ENCODE data around the gene PEX11B.

PEX11B gene

DNA sequence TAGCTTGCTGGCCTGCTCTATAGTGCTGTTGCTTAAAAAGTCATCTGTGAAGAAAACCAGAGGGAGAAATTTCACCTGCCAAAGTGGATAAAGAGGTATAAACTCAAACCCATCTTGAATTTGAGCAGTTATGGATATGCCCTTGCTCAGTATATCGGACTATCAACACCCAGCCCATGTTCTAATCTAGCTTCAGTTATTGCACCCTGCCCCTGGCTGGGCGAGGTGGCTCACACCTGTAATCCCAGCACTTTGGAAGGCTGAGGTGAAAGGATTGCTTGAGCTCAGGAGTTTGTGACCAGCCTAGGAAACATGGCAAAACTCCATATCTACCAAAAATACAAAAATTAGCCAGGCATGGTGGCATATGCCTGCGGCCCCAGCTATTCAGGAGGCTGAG, 26.0 kb upstream of the PEX11B start:
- no peak for ATAC-seq
- TF ChIP-seq CSRNP3 (CRISPR knock-in tag; IDR thresholded peaks at IDR 0.05) = no peak
- TF ChIP-seq OSR1 (CRISPR knock-in tag; IDR thresholded peaks at IDR 0.05) = no peak
- no peak for TF ChIP-seq ZC3H10 (CRISPR knock-in tag; IDR thresholded peaks at IDR 0.05)
- TF ChIP-seq PPARA (CRISPR knock-in tag; IDR thresholded peaks at IDR 0.05; ENCODE audit: borderline replicate concordance) = no peak
- TF ChIP-seq RARB (CRISPR knock-in tag; IDR thresholded peaks at IDR 0.05) = no peak
- TF ChIP-seq ZNF8 (CRISPR knock-in tag; IDR thresholded peaks at IDR 0.05) = no peak
- TF ChIP-seq CREB5 (CRISPR knock-in tag; IDR thresholded peaks at IDR 0.05; ENCODE audit: low read depth) = no peak
- TF ChIP-seq PATZ1 (CRISPR knock-in tag; IDR thresholded peaks at IDR 0.05; ENCODE audit: borderline replicate concordance) = no peak
- no peak for TF ChIP-seq ESRRG (CRISPR knock-in tag; IDR thresholded peaks at IDR 0.05)
- TF ChIP-seq, protein P1, sequence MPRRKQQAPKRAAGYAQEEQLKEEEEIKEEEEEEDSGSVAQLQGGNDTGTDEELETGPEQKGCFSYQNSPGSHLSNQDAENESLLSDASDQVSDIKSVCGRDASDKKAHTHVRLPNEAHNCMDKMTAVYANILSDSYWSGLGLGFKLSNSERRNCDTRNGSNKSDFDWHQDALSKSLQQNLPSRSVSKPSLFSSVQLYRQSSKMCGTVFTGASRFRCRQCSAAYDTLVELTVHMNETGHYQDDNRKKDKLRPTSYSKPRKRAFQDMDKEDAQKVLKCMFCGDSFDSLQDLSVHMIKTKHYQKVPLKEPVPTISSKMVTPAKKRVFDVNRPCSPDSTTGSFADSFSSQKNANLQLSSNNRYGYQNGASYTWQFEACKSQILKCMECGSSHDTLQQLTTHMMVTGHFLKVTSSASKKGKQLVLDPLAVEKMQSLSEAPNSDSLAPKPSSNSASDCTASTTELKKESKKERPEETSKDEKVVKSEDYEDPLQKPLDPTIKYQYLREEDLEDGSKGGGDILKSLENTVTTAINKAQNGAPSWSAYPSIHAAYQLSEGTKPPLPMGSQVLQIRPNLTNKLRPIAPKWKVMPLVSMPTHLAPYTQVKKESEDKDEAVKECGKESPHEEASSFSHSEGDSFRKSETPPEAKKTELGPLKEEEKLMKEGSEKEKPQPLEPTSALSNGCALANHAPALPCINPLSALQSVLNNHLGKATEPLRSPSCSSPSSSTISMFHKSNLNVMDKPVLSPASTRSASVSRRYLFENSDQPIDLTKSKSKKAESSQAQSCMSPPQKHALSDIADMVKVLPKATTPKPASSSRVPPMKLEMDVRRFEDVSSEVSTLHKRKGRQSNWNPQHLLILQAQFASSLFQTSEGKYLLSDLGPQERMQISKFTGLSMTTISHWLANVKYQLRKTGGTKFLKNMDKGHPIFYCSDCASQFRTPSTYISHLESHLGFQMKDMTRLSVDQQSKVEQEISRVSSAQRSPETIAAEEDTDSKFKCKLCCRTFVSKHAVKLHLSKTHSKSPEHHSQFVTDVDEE (CRISPR knock-in tag; IDR thresholded peaks at IDR 0.05) = no peak
- TF ChIP-seq ZFP3 (CRISPR knock-in tag; IDR thresholded peaks at IDR 0.05) = no peak
- no peak for TF ChIP-seq ZFP30 (CRISPR knock-in tag; IDR thresholded peaks at IDR 0.05)
- TF ChIP-seq SNAI2 (CRISPR knock-in tag; IDR thresholded peaks at IDR 0.05) = no peak
- TF ChIP-seq, protein P2, sequence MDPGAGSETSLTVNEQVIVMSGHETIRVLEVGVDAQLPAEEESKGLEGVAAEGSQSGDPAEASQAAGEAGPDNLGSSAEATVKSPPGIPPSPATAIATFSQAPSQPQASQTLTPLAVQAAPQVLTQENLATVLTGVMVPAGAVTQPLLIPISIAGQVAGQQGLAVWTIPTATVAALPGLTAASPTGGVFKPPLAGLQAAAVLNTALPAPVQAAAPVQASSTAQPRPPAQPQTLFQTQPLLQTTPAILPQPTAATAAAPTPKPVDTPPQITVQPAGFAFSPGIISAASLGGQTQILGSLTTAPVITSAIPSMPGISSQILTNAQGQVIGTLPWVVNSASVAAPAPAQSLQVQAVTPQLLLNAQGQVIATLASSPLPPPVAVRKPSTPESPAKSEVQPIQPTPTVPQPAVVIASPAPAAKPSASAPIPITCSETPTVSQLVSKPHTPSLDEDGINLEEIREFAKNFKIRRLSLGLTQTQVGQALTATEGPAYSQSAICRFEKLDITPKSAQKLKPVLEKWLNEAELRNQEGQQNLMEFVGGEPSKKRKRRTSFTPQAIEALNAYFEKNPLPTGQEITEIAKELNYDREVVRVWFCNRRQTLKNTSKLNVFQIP (CRISPR knock-in tag; IDR thresholded peaks at IDR 0.05; ENCODE audit: borderline replicate concordance, low read depth) = no peak
- no peak for TF ChIP-seq CSDC2 (CRISPR knock-in tag; IDR thresholded peaks at IDR 0.05)
- no peak for TF ChIP-seq ISL1 (CRISPR knock-in tag; IDR thresholded peaks at IDR 0.05)
- TF ChIP-seq TCF4 (CRISPR knock-in tag; IDR thresholded peaks at IDR 0.05; ENCODE audit: borderline replicate concordance) = no peak
- TF ChIP-seq ZNF565 (CRISPR knock-in tag; conservative IDR thresholded peaks at IDR 0.05; ENCODE audit: low read depth) = no peak
- TF ChIP-seq ZNF70 (CRISPR knock-in tag; IDR thresholded peaks at IDR 0.05) = no peak

- no peak for TF ChIP-seq TCF4 (CRISPR knock-in tag; IDR thresholded peaks at IDR 0.05; ENCODE audit: borderline replicate concordance)
- no peak for TF ChIP-seq CREB5 (CRISPR knock-in tag; IDR thresholded peaks at IDR 0.05; ENCODE audit: low read depth)
- no peak for TF ChIP-seq ZC3H10 (CRISPR knock-in tag; IDR thresholded peaks at IDR 0.05)
- TF ChIP-seq ZFP30 (CRISPR knock-in tag; IDR thresholded peaks at IDR 0.05) = no peak
- TF ChIP-seq CSDC2 (CRISPR knock-in tag; IDR thresholded peaks at IDR 0.05) = no peak
- no peak for TF ChIP-seq ZNF70 (CRISPR knock-in tag; IDR thresholded peaks at IDR 0.05)
- no peak for TF ChIP-seq GLIS3 (CRISPR knock-in tag; IDR thresholded peaks at IDR 0.05)
- no peak for TF ChIP-seq PPARA (CRISPR knock-in tag; IDR thresholded peaks at IDR 0.05; ENCODE audit: borderline replicate concordance)
- no peak for TF ChIP-seq BACH2 (CRISPR knock-in tag; IDR thresholded peaks at IDR 0.05; ENCODE audit: borderline replicate concordance)
- no peak for TF ChIP-seq PATZ1 (CRISPR knock-in tag; IDR thresholded peaks at IDR 0.05; ENCODE audit: borderline replicate concordance)
- no peak for ATAC-seq
Observed at GRCh38 chr1:145942871-145943270, 24.4 kb upstream of the PEX11B start.

Measured in SK-N-SH treated with all-trans-retinoic acid at 6 μM for 48 hours (cell line).